NCI-H2196 treated with DMSO at 0.1 percent for 48 hours (cell line): ENCODE results near the gene KIAA1755.

Experiments used
- DNase-seq: peaks from one replicate; lab custom pipeline; 2025; ENCODE audit not compliant: unreplicated experiment; lab: John Stamatoyannopoulos, UW

KIAA1755 gene, protein sequence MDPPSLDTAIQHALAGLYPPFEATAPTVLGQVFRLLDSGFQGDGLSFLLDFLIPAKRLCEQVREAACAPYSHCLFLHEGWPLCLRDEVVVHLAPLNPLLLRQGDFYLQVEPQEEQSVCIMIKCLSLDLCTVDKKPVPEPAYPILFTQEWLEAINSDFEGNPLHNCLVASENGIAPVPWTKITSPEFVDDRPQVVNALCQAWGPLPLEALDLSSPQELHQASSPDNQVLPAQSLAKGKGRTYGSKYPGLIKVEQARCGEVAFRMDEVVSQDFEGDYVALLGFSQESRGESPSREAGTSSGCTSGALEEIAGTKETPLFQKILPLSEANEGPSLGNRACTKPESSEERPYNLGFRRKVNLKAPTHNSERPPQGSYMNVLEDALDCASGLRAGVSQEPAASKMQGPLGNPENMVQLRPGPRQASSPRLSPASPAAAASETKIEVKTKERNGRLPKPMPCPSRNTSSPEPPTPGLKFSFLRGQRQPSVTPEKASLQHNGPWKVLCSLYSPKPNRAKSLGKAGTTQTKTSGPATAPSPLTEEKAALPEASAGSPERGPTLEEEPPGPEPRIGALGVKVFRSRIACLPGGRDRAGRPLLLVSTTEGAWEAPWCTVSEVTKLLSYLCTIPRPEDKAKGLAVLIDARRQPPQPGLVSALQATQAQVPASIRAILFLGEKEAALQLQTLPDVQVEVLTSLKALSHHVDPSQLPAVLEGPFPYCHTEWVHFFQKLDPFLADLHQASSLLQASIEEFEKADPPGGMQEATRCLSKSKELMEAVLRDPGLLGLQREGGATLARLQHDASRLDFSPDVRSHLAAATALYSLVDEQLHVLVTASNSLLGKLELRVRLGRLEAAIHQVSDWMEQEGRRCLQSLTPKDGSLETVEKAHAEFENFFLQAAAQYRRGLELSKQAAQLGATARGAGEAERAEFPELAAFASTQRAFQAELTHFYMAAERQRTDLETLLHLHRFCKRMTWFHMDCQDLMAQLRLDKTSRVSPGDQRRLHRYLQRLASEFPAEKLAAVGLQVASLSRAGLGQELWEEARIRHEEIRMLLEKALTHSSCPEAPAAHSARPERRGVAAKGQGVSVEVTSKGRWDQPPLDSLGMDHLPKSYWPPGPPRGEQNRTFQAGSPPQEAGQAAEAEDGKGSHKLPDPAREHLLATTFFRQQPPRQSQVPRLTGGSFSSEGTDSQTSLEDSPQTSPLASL

DNA sequence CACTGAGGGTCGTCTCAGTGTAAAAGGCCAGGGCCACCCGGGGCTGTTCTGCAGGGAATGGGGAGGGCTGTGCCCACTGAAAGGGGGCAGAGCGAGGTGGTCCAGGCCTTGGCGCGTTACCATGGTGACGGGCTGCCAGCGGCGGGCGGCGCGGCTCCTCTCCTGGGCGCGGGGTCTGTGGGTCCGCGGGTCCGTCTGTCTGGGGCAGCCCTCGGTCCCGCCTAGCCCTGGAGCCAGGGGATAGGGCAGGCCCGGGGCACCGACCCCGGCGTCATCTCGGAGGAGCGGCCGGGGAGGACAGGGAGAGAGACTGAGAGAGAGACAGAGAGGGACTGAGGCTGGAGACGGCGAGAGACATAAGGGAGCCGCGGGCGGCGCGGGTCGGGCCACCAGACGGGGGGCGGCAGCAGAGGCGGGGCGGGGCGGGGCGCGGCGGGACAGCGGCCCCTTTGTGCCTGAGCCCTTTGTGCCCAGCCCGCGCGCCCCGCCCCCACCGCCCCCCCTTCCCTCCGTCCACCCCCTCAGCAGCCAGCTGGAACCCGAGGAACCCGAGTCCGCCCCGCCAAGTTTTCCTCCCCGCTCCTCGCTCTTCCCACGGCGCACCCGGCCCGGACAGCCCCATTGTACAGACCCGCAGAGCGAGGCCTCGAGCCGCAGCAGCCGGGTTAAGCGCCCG lies at the start of gene KIAA1755:
Gene KIAA1755 (minus strand): TSS at position 358 of the 676 bp plus-strand sequence. CDS start 235 bp downstream, at position 123.
- DNase-seq = no peak

DNA sequence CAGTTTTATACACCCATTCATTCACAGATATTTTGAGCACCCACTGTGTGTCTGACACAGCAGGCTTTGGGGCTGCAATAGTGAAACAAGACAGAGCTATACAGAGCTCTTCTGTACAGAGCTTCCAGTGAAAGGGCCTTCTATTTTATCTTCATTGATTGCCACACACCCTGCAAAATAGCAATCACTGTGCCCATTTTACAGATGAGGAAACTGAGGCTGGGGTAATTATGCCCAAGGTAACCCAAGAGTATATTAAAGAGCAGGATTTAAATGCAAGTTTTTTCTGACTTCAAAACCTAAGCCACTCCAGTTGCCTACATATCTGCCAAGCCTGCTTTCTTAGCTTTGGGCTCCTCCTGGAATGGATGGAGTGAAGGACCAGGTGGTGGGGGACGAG lies 47.9 kb upstream of the KIAA1755 start:
- no peak for DNase-seq

- DNase-seq = no peak
Measured at GRCh38 chr20:38308047-38308438, 47.5 kb upstream of the KIAA1755 start.

GRCh38 chr20:38307371-38308046 lies 47.0 kb upstream of the KIAA1755 start:
- no peak for DNase-seq

DNA sequence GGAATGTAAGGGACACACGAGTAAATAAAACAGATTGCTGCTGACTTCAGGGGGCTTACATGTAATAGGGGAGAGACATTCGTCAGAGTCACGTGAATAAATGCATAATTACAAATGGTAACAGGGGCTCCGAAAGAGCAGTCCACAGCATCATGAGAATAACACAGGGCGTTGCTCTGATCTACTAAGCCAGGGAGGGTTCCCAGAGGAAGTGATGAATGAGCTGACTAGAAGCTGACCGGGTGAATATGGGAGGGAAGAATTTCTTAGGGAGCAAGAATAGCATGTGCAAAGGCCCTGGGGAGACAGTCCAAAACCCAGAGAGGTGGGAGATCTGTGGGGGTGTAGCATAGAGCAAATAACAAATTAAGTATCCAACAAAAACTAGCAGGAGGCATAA lies 45.8 kb upstream of the KIAA1755 start:
- no peak for DNase-seq

- no peak for DNase-seq
Measured at GRCh38 chr20:38305541-38305940, 45.0 kb upstream of the KIAA1755 start.

- DNase-seq = no peak
Measured at GRCh38 chr20:38304845-38305447, 44.4 kb upstream of the KIAA1755 start.

- DNase-seq = no peak
Measured at GRCh38 chr20:38303908-38304379, 43.4 kb upstream of the KIAA1755 start, which contains the start of gene BPI. BPI (plus strand) TSS chr20:38304156; CDS start chr20:38304224, 68 bp downstream.

DNA sequence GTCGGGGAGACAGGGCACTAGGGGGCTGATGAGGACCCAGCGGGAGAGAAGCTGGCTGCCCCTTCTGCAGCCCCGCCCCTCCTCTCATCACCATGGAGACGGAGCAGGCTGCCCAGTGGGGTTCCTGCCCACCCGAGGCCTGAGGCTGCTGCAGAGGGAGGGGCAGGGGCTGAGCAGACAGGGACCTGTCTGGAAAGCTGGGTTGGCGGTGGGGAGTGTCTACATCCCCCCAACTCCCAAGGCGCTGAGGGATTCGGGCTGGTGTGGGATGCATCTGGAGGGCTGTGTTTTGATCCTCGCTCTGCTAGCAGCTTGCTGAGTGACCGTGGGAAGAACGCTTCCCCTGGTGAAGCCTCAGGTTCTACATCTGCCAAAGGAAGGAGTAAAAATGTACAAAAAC lies 42.3 kb upstream of the KIAA1755 start:
- DNase-seq = no peak

DNA sequence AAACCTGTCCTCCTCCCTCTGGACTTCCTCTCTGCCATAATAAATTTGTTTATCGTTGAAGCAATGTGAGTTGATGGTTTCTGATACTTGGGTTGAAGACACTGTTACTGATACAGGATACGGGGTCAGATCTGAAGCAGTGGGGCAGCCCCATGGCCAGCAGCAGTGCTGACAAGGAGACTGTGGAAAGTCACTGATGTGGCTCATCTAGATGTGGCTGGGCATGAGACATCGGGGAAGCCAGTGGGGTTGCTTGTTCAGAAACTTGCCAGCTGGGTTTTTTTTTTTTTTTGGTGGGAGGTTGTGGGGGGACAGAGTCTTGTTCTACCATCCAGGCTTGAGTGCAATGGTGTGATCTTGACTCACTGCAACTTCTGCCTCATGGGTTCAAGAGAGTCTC lies 40.8 kb upstream of the KIAA1755 start:
- no peak for DNase-seq

DNA sequence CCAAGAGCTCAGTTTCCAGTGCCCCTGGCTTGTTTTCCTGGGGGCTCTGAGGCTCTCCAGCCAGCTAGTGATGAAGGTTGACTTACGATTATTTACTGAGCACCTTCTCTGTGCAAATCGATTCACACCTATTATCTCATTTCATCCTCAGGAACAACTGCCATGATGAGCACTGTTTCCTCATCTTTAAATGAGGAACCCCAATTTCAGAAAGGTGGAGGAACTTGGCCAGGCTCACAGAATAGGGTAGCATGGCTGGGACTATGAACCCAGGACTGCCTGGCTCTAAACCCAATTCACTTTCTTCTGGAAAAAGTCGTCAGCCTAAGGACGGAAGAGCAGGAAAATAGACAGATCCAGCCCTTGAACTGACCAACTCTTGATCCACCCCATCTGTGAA lies 39.9 kb upstream of the KIAA1755 start:
- no peak for DNase-seq

GRCh38 chr20:38299963-38300362 lies 39.4 kb upstream of the KIAA1755 start:
- no peak for DNase-seq

DNA sequence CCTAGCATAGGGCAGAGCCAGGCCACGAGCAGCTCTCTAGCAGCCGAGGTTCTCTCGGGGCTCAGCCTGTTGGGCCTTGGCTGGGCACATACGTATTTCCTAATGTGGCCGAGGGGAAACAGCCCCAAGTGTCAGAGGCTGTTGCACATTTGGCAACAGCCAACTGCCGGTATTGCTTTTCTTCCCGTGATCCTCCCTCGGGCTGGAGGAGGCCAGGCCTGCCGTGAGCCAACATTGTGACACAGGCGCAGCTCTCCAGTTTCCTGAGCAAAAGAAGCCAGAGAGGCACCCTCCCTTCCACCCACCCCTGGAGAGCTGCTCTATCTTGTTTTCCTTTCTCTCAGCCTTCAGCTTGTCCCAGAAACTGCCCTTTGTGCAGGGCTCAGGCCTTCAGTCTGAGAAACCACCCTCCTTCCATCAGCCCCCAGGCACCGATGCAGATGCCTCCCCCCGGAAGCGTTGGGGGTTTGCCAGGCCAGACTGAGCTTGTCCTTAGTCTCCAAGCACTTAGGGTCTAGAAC lies 38.3 kb upstream of the KIAA1755 start:
- DNase-seq = no peak

- DNase-seq = no peak
Measured at GRCh38 chr20:38297916-38298674, 37.6 kb upstream of the KIAA1755 start.

- no peak for DNase-seq
Measured at GRCh38 chr20:38296433-38296832, 35.9 kb upstream of the KIAA1755 start.

DNA sequence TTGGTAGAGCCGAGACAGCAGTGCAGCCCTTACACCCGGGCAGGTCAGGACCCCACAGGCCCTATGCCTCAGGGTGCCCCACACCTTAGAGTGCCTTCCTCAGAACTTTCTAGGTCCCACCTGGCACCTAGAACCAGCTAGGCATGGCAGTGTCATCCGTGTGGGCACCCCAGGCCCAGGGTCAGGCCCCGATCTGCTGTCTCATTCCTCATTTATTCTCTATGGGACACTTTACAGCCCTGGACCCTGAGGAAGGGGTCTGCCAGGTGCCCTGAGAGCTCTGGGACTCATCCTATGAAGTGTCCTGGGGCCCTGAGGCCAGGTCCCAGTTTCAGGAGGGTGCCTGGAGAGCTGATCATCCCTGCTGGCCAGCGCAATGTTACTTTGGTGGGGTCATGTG lies 35.3 kb upstream of the KIAA1755 start:
- no peak for DNase-seq

- DNase-seq = no peak
Measured at GRCh38 chr20:38294076-38294591, 33.6 kb upstream of the KIAA1755 start.

GRCh38 chr20:38293491-38294065 lies 33.0 kb upstream of the KIAA1755 start:
- no peak for DNase-seq
